ENCODE measurements around the gene NFU1.

The NFU1 gene

DNA sequence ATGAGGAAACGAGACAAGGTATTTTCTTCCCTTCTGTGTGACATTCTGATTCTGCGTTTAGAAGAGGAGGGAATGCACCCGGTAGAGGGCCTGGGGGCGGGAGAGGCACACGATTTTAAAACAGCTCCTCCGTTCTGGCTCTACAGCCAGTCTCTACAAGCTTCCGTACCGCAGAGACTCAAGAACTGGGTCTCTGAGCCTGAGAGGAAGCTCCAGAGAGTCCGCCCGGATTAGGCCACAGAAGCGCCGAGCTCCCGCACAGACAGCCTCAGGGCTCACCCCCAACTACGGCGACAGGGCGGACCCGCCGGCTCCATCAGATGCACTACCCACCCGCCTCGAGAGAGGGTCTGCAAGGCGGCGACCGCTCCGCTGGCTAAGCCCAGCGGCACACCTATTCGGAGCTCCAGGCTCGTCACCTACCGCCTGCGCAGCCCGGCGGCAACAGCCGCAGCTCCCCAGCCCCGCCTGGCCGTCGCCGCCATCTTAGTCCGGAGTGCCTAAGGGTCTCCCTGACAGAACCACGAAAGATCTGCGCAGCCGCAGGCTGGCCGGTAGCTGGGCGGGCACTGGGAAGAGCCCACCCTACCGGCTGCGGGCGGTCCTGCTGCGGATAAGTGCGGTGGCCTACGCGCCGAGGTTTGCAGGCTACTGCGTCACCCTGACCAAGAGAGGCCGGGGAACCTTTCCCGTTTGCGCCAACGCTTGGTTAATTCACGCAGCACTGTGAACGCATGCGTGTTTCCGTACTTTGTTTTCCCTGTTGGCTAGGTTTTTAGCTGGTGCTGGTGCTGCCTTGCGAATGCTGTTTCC is at the start of gene NFU1:
TSS of gene NFU1 (minus strand) at position 498 of the 813 bp plus-strand sequence. CDS start at position 485, 13 bp downstream.
- Histone ChIP-seq H3K9me3 (ENCODE audit: low read length) (no peaks in the 10 kb centered on the region), H3K4me3 (ENCODE audit: low read depth in 1 of 2, low read length in 2 of 2) (peak within 1 kb of the TSS; percentile 72 to 86), H3K27me3 (ENCODE audit: control insufficient read depth in 1 of 2, insufficient read depth in 2 of 2, low read length in 2 of 2) (no peaks in the 10 kb centered on the region), H3K4me1 (ENCODE audit: insufficient read depth, low read length) (peaks cover 22% of the 10 kb centered on the region), H3K36me3 (ENCODE audit: insufficient read depth, low read length) (no peaks in the 10 kb centered on the region), H3K9ac (ENCODE audit: low read length) (peak within 1 kb of the TSS; percentile 92), H3K27ac (ENCODE audit: low read depth, low read length) (peak within 1 kb of the TSS; percentile 93)

DNA sequence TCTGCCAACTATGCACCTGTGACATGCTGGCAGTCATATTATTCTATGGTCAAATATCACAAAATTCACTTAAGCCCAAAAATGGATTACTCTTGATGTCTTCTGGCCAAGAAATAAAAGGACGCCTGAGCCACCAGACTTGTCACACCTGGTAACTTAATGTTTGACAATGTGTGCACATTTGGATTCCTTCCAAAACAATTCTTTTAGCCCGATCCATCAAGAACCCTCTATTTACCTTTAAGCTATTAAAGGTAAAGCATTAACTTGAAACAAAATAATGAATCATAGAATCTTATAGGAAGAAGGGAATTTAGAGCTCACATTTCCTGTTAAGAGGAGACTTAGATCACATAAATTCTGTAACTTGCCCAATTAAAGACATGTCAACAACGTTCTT is 46.5 kb upstream of the NFU1 start:
- Histone ChIP-seq H3K9me3 (ENCODE audit: low read length) (no peaks in the 10 kb centered on the region), H3K4me1 (ENCODE audit: insufficient read depth, low read length) (no peaks in the 10 kb centered on the region), H3K36me3 (ENCODE audit: insufficient read depth, low read length) (peaks cover 9% of the 10 kb centered on the region), H3K9ac (ENCODE audit: low read length) (no peak overlapping the region), H3K27ac (ENCODE audit: low read depth, low read length) (no peak overlapping the region), H3K27me3 (ENCODE audit: control insufficient read depth in 1 of 2, insufficient read depth in 2 of 2, low read length in 2 of 2) (no peaks in the 10 kb centered on the region), H3K4me3 (ENCODE audit: low read depth in 1 of 2, low read length in 2 of 2) (no peak overlapping the region)

DNA sequence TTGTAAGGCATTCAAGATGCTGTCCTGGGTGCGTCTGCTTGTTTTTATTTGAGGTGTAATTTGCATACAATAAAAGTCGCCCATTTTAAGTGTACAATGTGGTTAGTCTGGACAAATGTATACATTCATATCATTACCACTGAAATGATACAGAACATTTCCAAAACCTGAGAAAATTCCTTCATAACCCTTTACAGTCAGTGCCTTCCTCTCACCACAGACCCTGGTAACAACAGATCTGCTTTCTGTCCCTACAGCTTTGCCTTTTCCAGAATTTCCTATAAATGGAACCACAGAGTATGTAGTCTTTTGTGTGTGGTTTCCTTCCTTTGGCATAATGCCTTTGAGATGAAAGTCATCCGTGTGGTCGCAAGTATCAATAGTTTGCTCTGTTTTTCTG is 45.8 kb upstream of the NFU1 start:
- Histone ChIP-seq H3K36me3 (ENCODE audit: insufficient read depth, low read length) (peaks cover 9% of the 10 kb centered on the region), H3K27me3 (ENCODE audit: control insufficient read depth in 1 of 2, insufficient read depth in 2 of 2, low read length in 2 of 2) (no peaks in the 10 kb centered on the region), H3K9me3 (ENCODE audit: low read length) (no peaks in the 10 kb centered on the region), H3K4me1 (ENCODE audit: insufficient read depth, low read length) (no peaks in the 10 kb centered on the region), H3K9ac (ENCODE audit: low read length) (no peak overlapping the region), H3K27ac (ENCODE audit: low read depth, low read length) (no peak overlapping the region), H3K4me3 (ENCODE audit: low read depth in 1 of 2, low read length in 2 of 2) (no peak overlapping the region)

DNA sequence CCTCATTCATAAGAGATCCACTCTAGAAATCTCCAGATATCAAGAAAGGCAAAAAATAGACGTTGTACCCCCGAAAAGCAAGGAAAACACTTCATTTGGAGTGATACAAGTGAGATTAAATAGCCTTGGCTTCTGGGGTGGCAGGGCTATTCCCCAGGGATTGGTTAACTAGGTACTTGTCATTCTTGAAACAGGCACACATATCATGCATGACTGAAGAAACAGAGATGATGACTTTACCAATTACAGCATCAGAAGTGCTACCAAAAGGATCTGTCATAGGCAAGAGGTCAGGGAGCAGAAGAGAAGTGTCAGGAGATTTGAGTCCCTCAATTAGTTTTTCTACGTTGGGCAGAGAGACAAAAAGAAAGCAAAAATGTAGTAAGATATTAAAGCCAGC is 45.2 kb upstream of the NFU1 start:
- Histone ChIP-seq H3K9me3 (ENCODE audit: low read length) (no peaks in the 10 kb centered on the region), H3K4me1 (ENCODE audit: insufficient read depth, low read length) (no peaks in the 10 kb centered on the region), H3K4me3 (ENCODE audit: low read depth in 1 of 2, low read length in 2 of 2) (no peak overlapping the region), H3K27me3 (ENCODE audit: control insufficient read depth in 1 of 2, insufficient read depth in 2 of 2, low read length in 2 of 2) (no peaks in the 10 kb centered on the region), H3K9ac (ENCODE audit: low read length) (no peak overlapping the region), H3K27ac (ENCODE audit: low read depth, low read length) (no peak overlapping the region), H3K36me3 (ENCODE audit: insufficient read depth, low read length) (peaks cover 9% of the 10 kb centered on the region)

DNA sequence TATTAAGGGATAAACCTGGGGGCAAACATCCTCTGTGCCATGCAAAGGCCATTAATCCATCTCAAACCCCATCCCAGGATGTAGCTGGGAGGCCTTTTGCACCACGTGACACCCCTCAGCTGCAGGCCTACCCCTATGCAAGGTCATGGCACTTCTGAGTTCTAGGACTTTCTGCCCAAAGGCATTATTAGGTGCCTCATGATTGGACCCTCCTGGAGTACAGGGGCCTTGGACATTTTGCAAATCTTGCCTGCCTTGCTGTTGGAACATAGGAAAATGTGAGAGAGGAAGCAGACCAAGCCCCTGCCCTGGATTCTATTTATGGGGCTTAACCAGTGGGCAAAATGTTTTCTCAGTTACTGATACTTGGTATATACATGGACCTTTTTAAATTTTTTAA is 44.2 kb upstream of the NFU1 start:
- H3K9me3 ChIP-seq (ENCODE audit: low read length): no peaks in the 10 kb centered on the region
- no peak overlapping the region for H3K4me3 ChIP-seq (ENCODE audit: low read depth in 1 of 2, low read length in 2 of 2)
- H3K36me3 ChIP-seq (ENCODE audit: insufficient read depth, low read length): peaks cover 7% of the 10 kb centered on the region
- H3K27ac ChIP-seq (ENCODE audit: low read depth, low read length): no peak overlapping the region
- H3K9ac ChIP-seq (ENCODE audit: low read length): no peak overlapping the region
- H3K27me3 ChIP-seq (ENCODE audit: control insufficient read depth in 1 of 2, insufficient read depth in 2 of 2, low read length in 2 of 2): no peaks in the 10 kb centered on the region
- no peaks in the 10 kb centered on the region for H3K4me1 ChIP-seq (ENCODE audit: insufficient read depth, low read length)

DNA sequence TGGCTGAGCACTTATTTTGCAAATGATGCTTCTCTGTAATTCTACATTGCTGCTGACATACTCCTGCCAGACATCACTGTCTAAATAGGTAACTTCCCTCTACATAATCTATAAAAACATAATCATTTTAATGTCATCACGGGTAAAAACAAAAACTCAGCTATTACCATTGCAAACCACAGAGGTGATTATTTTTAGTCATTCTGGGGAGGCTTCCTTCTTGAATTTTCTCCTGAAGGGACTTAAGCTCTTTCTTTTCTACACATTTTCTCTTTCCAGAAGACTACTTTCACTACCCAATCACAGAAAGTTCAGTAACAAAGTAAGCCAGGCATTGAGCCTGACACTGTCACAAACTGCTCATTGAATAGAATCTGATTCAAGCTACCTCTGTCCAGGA is 40.4 kb upstream of the NFU1 start:
- Histone ChIP-seq H3K27me3 (ENCODE audit: control insufficient read depth in 1 of 2, insufficient read depth in 2 of 2, low read length in 2 of 2) (no peaks in the 10 kb centered on the region), H3K4me1 (ENCODE audit: insufficient read depth, low read length) (no peaks in the 10 kb centered on the region), H3K4me3 (ENCODE audit: low read depth in 1 of 2, low read length in 2 of 2) (no peak overlapping the region), H3K9ac (ENCODE audit: low read length) (no peak overlapping the region), H3K27ac (ENCODE audit: low read depth, low read length) (no peak overlapping the region), H3K9me3 (ENCODE audit: low read length) (no peaks in the 10 kb centered on the region), H3K36me3 (ENCODE audit: insufficient read depth, low read length) (peaks cover 8% of the 10 kb centered on the region)

DNA sequence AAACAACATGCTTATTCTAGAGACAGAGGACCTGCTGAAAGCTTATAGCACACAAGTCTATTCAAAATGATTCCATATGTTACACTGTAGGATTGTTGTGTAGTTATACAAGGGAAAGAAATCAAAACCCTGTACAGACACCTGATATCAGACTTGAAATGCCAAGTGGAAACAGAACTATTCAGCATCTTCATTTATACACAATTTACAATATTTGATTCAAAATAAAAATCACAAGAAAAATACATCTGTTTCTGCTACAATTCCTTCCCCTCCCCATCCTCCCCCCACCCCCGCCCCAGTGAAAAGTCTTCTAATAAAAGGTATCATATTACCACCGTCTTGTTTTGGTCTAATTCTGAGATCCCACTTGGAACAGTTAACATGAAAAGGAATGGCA is 37.5 kb upstream of the NFU1 start:
- Histone ChIP-seq H3K36me3 (ENCODE audit: insufficient read depth, low read length) (peaks cover 4% of the 10 kb centered on the region), H3K9ac (ENCODE audit: low read length) (no peak overlapping the region), H3K9me3 (ENCODE audit: low read length) (no peaks in the 10 kb centered on the region), H3K4me1 (ENCODE audit: insufficient read depth, low read length) (no peaks in the 10 kb centered on the region), H3K4me3 (ENCODE audit: low read depth in 1 of 2, low read length in 2 of 2) (no peak overlapping the region), H3K27ac (ENCODE audit: low read depth, low read length) (no peak overlapping the region), H3K27me3 (ENCODE audit: control insufficient read depth in 1 of 2, insufficient read depth in 2 of 2, low read length in 2 of 2) (no peaks in the 10 kb centered on the region)

DNA sequence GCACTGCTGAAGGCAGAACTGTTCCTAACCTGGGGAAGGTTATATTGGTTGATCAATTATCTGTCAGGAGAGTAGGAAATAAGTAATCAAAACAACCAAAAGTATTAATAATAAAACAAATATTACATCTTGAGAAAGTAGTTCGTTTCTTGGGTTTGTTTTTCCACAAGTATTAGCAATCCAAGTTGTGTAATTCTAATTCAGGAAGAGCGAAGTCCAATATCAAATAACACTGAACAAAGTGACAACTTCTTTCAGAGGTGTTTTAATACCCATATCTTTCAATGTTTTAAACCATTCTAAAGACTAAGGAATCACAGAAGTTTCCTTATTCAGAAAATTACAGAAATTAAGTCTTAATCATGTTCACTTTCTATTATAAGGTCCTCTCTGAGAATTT is 34.6 kb upstream of the NFU1 start:
- Histone ChIP-seq H3K36me3 (ENCODE audit: insufficient read depth, low read length) (peaks cover 4% of the 10 kb centered on the region), H3K27me3 (ENCODE audit: control insufficient read depth in 1 of 2, insufficient read depth in 2 of 2, low read length in 2 of 2) (no peaks in the 10 kb centered on the region), H3K9me3 (ENCODE audit: low read length) (no peaks in the 10 kb centered on the region), H3K4me1 (ENCODE audit: insufficient read depth, low read length) (no peaks in the 10 kb centered on the region), H3K27ac (ENCODE audit: low read depth, low read length) (no peak overlapping the region), H3K9ac (ENCODE audit: low read length) (no peak overlapping the region), H3K4me3 (ENCODE audit: low read depth in 1 of 2, low read length in 2 of 2) (no peak overlapping the region)

DNA sequence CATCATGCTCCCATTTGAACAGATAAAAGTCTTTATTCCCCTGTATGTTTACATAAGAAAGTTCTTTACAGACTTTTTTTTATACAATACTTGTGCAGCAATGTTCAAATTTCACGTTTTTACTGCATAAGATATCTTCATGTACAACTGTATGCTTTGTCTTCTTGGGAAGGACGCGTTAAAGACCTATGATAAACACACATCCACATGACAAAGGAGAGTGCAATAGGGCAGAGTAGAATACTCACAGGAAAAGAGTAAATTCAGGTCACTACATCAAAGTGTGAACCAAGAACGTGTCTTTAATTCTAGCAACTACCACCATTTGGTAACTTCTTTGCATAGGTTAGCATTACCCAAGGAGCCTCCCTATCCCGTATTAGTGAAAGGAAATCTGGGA is 33.7 kb upstream of the NFU1 start:
- Histone ChIP-seq H3K4me3 (ENCODE audit: low read depth in 1 of 2, low read length in 2 of 2) (no peak overlapping the region), H3K9ac (ENCODE audit: low read length) (no peak overlapping the region), H3K4me1 (ENCODE audit: insufficient read depth, low read length) (no peaks in the 10 kb centered on the region), H3K36me3 (ENCODE audit: insufficient read depth, low read length) (peaks cover 4% of the 10 kb centered on the region), H3K27me3 (ENCODE audit: control insufficient read depth in 1 of 2, insufficient read depth in 2 of 2, low read length in 2 of 2) (no peaks in the 10 kb centered on the region), H3K27ac (ENCODE audit: low read depth, low read length) (no peak overlapping the region), H3K9me3 (ENCODE audit: low read length) (no peaks in the 10 kb centered on the region)

DNA sequence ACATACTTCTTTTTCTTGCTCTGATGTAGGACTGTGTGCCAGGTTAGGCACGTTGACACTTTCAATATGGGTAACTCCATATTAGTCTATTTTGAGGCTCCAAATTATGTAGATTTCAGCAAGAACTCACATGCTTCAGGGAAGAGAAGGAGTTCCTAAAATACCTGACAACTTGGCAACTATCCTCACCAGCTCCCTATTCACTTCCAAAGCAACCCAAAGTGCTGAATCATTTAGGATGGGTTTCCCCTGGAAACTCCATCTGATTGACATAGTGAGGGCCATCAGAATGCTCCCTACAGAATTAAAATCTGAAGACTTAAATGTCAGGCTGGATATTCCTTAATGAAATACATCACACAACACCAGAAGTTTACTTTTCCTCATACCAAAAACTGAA is 32.5 kb upstream of the NFU1 start:
- H3K27ac ChIP-seq (ENCODE audit: low read depth, low read length): no peak overlapping the region

DNA sequence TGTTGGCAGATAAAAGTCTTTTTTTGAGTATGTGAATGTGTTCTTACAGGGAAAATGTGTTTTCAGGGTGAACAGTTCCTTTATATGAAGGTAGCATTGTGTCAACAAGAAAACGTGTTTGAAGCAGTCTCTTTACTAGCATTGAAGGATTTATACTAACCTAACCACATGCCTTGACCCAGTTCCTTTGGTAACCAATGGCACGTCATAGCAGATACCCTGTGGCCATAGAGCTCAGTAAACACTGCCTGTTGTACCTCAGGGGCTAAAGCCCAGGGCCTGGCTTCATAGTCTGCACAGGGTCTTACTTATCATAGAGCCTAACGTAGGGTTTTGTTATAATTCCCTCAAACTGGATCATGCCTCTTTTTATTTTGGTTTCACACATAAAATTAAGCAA is 32.1 kb upstream of the NFU1 start:
- peaks cover 8% of the 10 kb centered on the region for H3K4me1 ChIP-seq (ENCODE audit: insufficient read depth, low read length)
- no peak overlapping the region for H3K9ac ChIP-seq (ENCODE audit: low read length)
- H3K4me3 ChIP-seq (ENCODE audit: low read depth in 1 of 2, low read length in 2 of 2): no peak overlapping the region
- peaks cover 12% of the 10 kb centered on the region for H3K36me3 ChIP-seq (ENCODE audit: insufficient read depth, low read length)
- H3K27ac ChIP-seq (ENCODE audit: low read depth, low read length): no peak overlapping the region
- no peaks in the 10 kb centered on the region for H3K9me3 ChIP-seq (ENCODE audit: low read length)
- no peaks in the 10 kb centered on the region for H3K27me3 ChIP-seq (ENCODE audit: control insufficient read depth in 1 of 2, insufficient read depth in 2 of 2, low read length in 2 of 2)

More for the DNA sequence above, 32.5 kb upstream of the NFU1 start:
- peaks cover 11% of the 10 kb centered on the region for H3K36me3 ChIP-seq (ENCODE audit: insufficient read depth, low read length)
- no peak overlapping the region for H3K4me3 ChIP-seq (ENCODE audit: low read depth in 1 of 2, low read length in 2 of 2)
- no peak overlapping the region for H3K9ac ChIP-seq (ENCODE audit: low read length)
- H3K4me1 ChIP-seq (ENCODE audit: insufficient read depth, low read length): peaks cover 5% of the 10 kb centered on the region
- no peaks in the 10 kb centered on the region for H3K9me3 ChIP-seq (ENCODE audit: low read length)
- no peaks in the 10 kb centered on the region for H3K27me3 ChIP-seq (ENCODE audit: control insufficient read depth in 1 of 2, insufficient read depth in 2 of 2, low read length in 2 of 2)

DNA sequence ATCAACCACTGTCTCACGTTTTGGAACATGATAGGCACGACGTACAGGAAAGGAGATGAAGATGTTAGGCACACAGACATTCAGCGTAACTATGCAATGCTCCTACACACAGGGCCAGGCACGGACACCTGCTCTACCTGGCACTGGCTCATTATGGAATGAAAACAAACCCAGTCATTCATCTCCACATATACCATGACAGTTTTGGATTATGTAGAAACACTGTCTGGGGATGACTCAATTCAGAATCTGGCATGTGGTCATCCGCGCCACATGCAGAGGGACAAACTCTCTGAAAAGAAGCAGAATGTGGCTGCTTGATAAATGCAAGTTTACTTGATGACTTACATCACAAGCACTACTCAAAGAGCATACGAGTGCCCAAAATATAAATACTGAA is 29.5 kb upstream of the NFU1 start:
- H3K4me3 ChIP-seq (ENCODE audit: low read depth in 1 of 2, low read length in 2 of 2): no peak overlapping the region
- peaks cover 8% of the 10 kb centered on the region for H3K4me1 ChIP-seq (ENCODE audit: insufficient read depth, low read length)
- H3K9ac ChIP-seq (ENCODE audit: low read length): no peak overlapping the region
- H3K27me3 ChIP-seq (ENCODE audit: control insufficient read depth in 1 of 2, insufficient read depth in 2 of 2, low read length in 2 of 2): no peaks in the 10 kb centered on the region
- no peaks in the 10 kb centered on the region for H3K9me3 ChIP-seq (ENCODE audit: low read length)
- peaks cover 12% of the 10 kb centered on the region for H3K36me3 ChIP-seq (ENCODE audit: insufficient read depth, low read length)
- H3K27ac ChIP-seq (ENCODE audit: low read depth, low read length): no peak overlapping the region

All from muscle layer of colon (tissue), 2 donors.